Stimulated activated CD8-positive, alpha-beta memory T cell treated with anti-CD3 and anti-CD28 coated beads, Interleukin-15, amount 100 ng/mL, for 48 hours (primary cell): ENCODE data around the gene RUNDC3A.
A peak's percentile ranks its signal among the peaks of the same experiment; 100 is the strongest.

Experiments used
- DNase-seq, 2 donors: peaks; one replicate each; pipeline ENCODE4 v3.0.0-alpha.2; 2020; ENCODE audit warnings: low read depth in 2 of 2

RUNDC3A gene

DNA sequence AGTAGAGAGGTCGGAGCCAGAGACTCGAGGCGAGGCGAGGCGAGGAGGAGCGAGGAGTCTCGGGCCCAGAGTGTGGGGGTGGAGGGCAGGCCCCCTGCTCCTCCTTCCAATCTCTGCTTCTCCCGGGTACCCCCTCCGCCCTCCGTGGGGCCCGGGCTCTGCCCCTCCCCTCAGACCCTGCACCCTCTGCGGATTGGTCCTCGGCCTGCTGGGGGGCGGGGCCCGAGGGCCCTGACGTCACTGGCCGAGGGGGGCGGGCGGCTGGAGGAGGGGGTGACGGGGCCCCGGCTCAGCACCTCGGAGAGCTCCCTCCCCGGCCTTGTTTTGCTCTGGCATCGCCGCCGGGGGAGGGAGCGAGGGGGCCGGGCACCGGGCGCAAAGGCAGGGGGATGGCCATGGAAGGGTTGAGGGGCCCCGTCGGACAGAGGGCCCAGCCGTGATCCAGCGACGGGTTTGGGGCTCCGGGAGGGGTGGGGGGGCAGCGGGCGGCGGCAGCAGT lies at the start of gene RUNDC3A:
RUNDC3A (plus strand) TSS at position 282 of the 499 bp plus-strand sequence. CDS start 232 bp downstream, outside the sequence.
- peak; percentile 71 to 73 for DNase-seq

DNA sequence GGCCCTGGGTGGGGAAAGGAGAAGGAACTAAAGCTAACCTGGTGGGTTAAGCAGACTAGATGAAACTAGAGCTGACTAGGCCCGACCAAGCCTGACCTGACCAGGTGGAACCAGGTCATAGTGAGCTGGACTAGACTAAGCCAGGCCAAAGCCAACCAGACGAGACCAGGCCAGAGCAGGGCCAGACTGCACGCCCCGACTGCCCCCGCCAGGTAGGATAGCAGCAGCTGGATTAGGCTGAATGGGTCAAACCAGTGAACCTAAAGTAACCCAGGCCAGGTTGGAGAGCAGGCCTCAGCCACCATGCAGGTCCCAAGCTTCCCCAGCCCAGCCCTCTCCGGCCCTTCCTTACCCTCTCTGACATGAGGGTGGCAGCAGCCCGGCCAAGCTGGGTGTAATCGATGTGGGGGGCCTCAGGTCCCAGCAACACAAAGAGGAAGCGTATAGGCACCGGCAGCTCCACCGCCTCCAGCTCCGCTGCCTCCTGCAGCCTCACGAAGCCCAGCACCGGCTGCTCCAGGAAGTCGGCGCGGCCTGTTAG lies 49.5 kb upstream of the RUNDC3A start:
- no peak for DNase-seq

DNA sequence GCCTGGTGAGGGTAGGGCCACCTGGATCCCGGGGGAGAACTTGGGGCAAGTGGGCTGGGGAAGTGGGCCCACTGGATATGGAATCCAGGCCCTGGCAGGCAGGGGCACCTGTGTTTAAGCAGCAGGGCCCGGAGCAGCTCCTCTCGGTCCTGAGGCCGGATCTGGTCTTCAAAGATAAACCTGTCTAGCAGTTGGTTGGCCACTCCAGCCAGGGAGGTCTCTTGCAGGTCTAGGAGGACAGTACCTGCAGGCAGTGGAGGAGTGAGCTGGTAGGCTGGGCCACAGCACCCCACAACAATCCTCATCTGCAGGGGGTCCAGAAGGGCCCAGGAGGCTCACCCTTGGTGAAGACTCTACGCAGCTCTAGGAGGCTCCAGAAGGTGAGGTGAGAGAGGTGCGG lies 48.1 kb upstream of the RUNDC3A start:
- DNase-seq = no peak

DNA sequence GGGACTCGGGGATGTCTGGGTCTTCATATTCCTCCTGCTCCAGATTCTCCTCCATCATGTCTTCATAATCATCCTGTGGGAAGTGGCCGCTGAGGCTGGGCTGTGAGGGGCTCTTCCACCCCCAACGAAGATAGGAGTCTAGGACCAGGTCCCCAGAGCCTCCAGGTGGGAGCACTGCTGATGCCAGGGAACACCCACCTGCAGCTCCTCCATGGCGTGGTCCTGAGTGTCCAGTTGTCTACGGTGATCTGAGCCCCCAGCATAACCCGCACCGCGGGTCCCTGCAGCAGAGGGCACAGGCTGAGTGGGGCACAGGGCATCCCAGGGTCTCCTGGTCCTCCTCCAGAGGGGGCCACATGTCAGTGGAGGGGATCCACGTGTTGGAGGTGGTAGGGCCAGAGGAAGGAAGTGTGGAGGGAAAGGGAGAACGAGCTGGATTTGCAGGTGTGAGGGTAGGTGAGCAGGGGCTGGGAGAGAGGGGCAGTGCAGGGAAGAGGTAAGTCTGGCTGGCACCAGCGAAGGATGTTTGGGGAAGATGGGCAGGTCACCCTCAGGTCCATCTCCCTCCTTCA lies 45.7 kb upstream of the RUNDC3A start:
- no peak for DNase-seq

DNA sequence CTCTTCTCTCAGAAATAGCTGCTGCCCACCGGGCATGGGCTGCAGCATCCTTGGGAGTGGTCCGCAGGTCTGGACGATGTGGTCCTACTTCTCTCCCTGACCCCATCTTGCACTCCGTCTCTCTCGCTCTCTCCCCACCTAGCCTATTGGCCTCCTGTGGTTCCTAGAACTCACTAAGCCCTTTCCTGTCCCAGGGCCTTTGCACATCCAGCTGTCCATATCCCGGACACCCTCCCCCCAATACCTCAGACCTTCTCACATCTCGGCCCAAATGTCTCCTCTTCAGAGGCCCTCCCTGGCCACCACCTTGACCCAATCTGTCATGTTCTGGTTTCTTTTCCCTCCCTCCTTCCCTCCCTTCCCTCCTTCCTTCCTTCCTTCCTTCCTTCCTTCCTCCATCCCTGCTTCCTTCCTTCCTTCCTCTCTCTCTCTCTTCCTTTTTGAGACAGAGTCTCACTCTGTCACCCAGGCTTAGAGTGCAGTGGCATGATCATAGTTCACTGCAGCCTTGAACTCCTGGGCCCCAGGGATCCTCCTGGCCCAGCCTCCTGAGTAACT lies 45.0 kb upstream of the RUNDC3A start:
- DNase-seq = no peak

DNA sequence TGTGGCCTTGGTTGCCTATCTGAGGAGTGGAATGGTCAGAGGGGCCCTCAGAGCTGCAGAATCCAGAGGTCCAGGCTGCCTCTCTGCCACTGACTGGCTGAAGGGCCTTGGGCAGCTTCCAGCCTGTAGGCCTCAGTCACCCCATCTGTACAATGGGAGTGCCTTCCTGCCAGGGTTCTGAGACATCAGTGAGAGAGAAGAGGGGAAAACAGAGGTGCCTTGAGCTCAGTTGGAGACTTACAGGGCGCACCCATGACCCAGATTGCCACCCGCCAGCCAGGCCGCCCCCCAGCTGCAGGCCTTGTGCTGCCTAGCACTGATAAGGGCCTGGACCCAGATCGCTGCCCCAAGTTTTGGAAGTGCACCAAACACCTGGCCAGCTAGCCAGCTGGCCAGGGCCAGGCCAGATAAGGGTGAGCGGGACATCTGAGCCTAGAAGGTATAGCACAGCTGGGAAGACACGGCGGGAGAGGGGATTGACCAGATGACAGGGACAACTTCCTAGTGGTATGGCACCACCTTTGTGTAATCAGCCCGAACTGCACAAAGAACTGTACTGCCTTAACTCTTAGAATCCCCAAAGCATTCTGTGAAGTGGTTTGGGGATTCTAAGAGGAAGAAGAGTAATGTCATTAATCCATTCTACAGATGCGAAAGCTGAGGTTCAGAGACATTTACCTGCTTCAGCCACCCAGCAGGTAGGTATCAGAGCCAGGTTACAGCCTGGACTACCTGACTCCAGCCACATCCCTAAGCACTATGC lies 41.8 kb upstream of the RUNDC3A start:
- no peak for DNase-seq

DNA sequence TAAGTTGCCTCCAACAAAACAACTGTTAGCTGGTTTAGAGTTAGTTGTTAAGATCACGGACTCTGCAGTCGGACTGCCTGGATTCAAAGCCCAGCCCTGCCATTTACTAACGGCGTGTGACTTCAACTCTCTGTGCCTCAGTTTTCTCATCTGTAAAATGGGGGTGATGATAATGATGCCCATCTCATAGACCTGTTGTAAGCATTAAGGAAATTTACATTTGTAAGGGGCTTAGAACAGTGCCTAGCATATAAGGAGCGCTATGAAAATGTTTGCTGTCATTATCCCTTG lies 41.3 kb upstream of the RUNDC3A start:
- no peak for DNase-seq

DNA sequence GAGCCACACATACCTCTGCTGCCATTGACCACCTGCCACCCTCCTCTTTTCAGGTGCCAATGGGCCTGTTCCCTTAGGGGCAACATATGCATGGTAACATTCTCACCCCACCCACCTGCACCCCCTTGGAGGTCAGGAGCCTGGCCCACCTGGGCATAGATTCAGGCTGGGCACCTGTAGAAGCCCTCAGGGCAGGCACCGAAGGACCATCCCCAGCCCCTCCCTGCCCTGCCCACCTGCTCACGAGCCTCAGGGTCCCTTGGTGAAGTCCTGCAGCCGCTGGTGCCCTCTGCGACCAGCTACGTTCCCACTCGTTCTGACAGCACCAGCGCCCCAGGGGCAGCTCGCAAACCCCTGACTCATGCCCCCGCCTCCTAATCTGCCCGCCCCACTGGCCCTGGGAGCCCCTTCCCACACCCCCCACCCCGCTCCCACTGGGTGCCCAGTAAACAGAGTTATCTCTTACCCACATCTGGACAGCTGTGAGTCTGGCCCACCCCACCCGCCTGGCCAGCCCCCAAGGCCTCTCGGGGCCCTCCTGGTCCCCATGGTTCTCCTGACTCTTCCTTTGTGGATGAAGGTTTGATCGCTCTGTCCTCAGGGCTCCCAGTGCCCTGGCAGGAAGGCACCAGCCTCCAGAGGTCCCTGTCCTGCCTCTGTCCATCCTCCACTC lies 40.4 kb upstream of the RUNDC3A start, which contains the start of gene SLC4A1:
SLC4A1 (minus strand) TSS at position 318 of the 673 bp plus-strand sequence. CDS start 5,269 bp downstream, outside the sequence.
- no peak for DNase-seq

DNA sequence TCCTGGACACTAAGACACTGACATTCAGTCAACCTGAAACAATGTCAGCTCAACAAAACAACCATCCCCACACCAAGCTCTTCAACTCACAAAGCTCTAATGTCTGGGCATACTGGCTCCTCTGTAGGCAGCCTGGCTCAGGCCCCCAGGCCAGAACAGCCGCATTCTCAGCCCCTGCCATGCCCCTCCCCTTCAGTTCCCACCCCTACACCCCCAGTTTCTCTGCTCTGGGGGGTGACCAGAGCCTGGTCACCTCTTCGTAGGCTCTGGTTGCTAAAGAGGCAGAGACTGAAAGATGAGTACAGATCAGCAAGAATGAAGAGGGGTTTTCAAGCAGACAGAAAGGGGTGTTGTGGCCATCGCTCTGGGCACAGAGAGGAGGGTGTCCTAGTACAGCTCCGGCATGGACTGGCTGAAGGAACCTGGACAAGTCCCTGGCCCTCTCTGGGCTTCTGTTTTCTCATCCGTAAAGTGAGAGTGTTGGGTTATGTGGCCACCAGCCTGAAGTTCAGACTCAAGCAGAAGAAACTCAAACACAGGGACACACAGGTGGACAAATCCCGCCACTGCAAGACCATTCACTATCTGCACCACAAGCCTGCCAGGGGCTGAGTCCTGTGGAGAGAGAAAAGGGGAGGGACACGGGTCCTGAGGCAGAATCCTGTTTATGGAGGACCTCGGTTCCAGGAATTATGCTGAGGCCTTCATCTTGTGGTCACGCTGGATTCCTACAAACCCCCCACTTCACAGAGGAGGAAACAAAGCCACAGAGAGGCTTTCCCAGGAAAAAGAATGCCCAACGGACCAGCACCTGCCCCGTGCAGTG lies 39.5 kb upstream of the RUNDC3A start:
- DNase-seq = no peak

DNA sequence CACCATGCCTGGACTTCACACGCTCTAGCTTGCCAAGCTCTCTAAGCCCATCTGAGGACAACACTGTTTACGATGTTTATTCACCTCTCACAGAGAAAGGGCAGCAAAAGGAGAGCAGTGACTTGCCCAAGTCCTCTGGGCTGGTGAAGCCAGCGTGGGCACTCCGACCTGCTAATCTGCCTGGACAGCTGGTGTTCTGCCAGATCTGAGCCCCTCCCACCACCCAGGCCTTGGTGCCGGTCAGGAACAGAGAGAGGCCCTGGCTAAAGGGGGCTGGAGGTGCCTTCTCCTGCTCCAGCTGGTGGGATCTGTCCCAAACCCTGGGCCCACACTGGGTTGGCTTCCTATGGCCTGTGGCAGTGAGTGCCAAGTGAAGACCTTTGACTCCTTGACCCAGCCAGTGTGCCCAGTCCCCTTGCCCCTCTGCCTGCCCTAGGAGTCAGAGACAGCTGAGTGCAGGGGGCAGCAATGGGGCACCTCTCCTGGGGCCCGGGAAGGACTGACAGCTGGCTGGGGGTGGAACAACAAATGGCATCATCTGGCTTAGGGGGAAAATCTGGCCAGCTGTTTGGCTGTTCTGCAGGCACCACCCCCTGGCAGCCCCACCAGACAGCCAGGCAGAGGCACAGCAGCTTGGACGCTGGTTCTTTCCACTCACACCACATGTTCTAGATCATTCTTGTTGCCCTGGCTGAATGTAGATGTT lies 38.7 kb upstream of the RUNDC3A start:
- no peak for DNase-seq

DNA sequence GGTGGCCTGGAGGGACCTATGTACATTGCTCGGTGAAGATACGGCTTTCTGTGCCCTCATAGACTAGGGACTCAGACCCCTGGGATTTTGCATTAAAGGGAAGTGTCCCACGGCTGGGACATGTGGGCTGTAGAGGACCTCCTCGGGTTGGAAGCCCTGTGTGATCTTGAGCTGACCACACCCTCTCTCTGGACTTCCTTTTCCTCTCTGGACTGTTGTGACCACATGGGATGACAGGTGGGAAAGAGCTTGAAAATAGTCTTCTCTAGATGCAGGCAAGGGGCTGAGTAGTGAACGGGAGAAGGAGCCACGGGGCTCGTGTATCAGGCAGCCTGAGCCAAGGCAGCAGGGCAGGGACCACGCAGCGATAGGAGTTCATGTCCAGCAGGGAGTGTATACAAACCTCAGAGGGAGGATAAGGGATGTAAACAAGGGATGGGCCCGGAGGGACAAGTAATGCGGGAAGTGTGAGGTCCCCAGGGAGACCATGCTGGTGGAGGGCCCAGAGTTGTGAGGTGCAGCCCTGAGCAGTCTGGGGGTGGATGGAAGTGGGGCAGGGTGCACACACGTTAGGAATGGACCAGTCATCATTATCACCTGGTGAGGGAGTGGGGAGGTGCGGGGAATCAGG lies 36.0 kb upstream of the RUNDC3A start:
- DNase-seq = no peak

DNA sequence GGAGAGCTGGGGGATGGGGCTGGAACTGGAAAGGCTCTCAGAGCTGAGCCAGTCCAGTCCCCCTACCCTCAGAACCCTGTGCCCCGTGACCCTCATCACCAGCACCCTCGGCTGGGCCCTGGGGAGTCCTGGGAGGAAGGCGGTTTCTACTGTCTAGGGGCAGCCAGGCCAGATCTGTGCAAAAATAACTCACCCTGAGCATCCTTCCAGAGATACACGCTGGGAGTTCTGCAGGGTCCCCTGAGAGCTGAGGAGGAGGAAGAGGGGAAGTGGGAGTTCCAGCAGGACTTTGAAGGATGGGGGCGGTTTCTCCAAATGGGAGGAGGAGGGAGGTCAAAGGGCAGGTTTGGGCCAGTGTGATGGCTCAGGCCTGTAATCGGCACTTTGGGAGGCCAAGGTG lies 35.4 kb upstream of the RUNDC3A start:
- DNase-seq = no peak

DNA sequence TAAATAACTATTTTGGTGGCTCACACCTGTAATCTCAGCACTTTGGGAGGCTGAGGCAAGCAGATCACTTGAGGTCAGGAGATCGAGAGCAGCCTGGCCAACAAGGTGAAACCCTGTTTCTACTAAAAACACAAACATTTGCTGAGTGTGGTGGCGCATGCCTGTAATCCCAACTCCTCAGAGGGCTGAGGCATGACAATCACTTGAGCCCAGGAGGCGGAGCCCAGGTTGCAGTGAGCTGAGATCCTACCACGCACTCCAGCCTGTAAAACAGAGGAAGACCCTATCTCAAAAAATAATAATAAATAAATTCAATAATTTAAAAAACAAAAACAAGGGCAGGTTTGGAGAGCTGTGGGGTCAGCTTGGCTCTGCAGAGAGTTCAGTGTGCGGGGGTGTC lies 34.8 kb upstream of the RUNDC3A start:
- DNase-seq = no peak

DNA sequence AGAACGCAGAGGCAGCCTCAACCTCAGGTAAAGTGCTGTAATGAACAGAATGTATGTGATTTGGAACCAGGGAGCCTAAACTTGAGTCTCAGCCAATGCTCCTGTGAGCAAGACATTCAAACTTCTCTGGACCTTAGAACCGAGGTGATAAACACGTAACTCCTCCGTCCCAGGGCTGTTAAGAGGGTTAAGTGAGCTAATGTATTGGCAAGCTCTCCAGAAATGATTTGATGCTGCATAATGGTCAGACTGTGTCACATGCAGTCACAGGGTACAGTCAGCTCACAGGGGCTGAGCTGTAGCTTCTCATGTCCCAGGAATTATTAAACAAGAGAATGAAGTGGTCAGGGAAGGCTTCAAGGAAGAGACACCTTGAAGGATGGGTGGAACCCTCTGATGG lies 30.4 kb upstream of the RUNDC3A start:
- DNase-seq = no peak

DNA sequence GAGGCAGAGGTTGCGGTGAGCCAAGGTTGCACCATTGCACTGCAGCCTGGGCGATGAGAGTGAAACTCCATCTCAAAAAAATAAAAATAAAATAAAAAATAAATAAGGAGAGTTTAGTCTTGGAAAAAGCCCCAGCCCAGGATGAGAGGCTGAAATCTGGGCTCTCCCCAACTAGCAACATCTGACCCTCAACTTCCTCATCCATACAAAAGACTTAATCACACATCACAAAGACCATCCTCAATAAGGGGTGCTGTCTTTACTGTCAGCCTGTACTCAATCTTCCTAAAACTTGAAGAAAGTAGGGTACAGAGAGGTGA lies 29.1 kb upstream of the RUNDC3A start:
- DNase-seq = no peak

DNA sequence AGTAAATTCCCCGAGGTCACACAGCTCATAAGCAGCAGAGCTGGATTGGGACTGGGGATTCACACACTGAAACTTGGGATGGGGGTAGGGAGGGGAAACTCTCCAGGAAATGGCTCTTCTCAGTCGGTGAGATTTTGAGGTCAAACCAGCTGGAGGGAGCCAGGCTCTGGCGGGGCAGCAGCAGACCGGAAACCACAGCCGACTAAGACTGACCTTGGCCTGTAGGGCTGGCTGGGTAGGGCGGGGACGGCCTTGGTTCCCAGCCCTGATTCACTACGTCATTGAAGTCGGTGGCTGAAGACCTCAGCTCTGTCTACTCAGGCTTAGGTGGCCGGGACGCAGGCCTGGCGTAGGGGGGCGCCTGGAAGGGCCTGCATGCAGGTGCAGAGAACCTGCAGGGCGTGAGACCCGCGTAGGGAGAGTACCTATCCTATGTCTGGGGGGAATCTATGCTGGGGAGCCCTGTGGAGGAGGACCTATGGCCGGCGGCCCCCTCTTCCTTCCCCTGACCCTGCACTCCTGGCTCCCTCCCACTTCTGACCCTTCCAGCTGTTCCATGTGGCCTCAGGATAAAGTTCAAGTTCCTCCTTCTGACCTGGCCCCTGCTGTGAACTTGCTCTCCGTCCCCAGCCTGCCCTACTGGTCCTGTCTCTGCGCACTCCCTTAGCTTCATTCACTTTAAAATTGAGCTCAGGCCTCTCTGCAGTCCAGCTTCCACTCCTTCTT lies 28.6 kb upstream of the RUNDC3A start:
- DNase-seq = peak; percentile 18 to 20

DNA sequence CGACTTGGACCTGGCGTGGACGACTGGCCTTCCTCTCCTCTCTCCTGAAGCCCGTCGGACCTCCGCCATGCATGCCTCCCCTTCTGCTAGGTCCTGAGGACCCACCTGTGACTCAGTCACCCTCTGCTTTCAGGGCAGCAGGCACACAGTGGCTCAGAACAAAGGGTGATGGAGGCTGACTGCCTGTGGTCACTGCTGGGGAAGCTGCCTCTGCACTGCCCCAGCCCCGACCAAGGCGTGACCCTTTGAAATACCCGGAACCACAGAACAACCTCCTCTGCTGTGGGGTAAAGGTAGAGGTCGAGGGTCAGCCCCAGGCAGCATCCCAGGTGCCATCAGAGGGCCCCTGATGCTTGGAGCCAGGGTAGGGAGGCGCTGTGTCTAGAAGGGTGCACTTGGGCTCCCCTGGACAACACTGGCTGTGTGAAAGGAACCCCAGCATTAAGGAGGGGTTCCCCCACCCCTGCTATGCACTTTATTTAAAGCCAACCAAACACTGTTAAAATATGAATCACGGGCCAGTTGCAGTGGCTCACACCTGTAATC lies 27.9 kb upstream of the RUNDC3A start:
- DNase-seq = no peak

DNA sequence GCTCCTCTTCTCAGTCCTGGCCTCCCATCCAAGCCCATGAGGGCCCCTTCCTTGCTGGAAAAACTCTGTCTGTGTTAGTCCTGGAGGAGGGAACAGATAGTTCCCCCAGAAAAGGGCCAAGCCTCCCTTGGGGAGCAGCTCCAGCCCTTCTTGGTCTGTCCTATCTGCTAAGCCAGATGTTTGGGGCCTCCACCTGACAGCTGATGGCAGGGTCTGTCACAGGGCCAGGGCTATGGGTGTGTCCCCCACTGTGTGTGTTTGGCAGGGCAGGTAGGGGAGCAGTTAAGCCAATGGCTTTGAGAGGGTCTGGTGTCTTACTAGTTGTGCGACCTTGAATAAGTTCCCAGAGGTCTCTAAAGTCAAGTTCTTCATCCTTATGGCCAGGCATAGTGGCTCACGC lies 26.8 kb upstream of the RUNDC3A start:
- DNase-seq = no peak

DNA sequence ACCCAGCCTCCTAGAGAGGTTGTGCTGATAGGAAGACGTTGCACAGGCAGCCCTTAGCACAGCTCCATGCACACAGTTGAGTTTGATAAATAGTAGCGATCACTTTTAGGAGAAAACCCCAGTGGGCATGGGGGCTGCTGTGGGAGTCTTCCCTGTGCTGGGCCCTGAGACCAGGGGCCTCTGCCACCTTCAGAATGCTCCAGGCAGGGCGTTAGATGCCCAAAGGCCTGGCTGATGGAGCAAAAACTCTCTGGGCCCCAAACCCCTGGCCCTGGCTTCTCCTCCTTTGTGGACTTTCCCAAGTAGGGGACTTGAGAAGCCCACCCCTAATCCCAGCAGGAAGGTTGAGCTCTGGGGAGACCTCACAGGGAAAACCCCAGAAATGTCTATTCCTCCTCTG lies 26.1 kb upstream of the RUNDC3A start:
- no peak for DNase-seq
